ENCODE measurements around the gene CCDC88C. TPM values are rescaled to one million over a fixed set of nuclear protein-coding genes. Genes with fewer than 3 reads are reported as not detected.
"Not testable (repeated sequence)": the region's sequence is repeated elsewhere in the genome, so short reads cannot be mapped to it uniquely, and the experiment has no call there.

Gene CCDC88C
- polyA plus RNA-seq, 2 of the 4 experiments (the other 2 are of a cell fraction): 2.9 to 3.7 TPM

DNA sequence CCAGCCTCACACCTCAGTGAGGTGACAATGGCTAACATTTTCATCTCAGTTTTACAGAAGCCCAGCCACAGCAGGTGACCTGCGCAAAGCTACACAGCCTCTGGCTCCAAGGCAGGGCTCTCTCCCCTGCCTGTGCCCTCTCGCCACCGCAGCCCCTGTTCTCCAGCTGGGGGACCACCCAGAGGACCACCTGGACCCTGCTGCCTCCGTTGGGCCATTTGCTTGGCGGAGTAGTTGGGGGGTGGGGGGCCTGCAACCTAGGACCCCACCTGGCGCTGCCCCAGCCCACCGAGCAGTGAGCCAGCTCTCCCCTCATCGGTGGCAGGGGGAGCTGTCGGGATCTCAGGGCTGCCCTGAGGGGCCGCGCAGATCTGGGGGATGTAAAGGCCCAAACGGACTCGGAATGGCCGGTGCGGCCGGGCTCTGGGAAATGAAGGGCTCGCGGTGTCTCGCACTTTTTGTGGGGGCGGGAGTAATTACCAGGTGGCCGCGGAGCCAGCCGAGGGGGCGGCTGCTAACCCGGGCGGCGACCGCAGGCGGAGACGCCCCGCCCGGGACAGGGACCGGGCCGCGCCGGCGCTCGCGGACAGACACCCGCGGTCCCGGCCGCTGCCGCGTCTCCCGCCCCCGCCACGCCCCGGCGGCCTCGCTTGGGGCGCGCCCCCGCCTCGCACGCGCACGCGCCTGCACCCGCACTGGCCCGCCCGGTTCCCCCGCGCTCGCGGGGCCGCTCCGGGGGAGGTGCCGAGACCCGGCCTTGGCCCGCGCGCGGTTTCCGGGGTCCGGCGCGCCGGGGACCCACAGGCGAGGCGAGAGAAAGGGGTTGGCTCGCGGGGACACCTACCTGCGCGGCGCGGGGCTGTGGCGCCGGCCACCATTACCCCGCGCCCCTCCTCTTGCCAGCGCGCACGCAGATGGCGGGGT is 164.5 kb downstream of the CCDC88C start:
- peak in 1 of 2 experiments; percentile 28 for DNase-seq (ENCODE audit: low read depth in 1 of 2, low spot score in 1 of 2)

DNA sequence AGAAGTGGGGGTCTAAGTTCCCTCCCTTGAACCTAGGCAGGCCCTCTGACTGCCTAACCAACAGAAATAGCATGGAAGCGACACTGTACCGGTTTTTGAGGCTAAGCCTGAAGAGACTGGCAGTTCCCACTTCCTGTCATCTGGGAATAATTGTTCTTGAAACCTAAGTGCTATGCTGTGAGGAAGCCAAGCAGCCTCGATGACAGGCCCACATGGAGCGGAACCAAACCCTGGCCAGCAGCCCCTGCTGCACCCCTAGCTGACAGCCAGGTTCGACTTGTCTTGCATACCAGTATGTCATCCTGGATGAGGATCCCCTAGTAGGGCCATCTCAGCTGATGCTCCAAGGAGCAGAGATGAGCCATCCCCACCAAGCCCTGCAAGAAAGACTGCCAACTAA is 166.7 kb downstream of the CCDC88C start:
- Histone ChIP-seq H3K27ac (no peak overlapping the region), H3K4me3 (no peak overlapping the region), H3K4me2 (no peak overlapping the region), H3K4me1 (peaks cover 16% of the 10 kb centered on the region), H3K9me3 (no peaks in the 10 kb centered on the region)
- DNase-seq (ENCODE audit: low read depth in 1 of 2, low spot score in 1 of 2) (no peak), ATAC-seq (no peak), FAIRE-seq (no peak)
- CTCF ChIA-PET: interaction anchor here (1.0 kb wide), 1 partner anchor 36 kb away, joined by 4 read pairs; no protein-coding TSS in a partner anchor
- WGBS (ENCODE audit: missing lambda C conversion rate): 80% methylated on average over 5 of the region's 5 CpGs
- POLR2A ChIA-PET: no interaction called here
- TF ChIP-seq, protein P1, sequence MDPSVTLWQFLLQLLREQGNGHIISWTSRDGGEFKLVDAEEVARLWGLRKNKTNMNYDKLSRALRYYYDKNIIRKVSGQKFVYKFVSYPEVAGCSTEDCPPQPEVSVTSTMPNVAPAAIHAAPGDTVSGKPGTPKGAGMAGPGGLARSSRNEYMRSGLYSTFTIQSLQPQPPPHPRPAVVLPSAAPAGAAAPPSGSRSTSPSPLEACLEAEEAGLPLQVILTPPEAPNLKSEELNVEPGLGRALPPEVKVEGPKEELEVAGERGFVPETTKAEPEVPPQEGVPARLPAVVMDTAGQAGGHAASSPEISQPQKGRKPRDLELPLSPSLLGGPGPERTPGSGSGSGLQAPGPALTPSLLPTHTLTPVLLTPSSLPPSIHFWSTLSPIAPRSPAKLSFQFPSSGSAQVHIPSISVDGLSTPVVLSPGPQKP (IDR thresholded peaks at IDR 0.05; ENCODE audit: low read depth, low read length): no peak
- TF ChIP-seq JUN (IDR thresholded peaks at IDR 0.05): no peak
- no peak for TF ChIP-seq KDM1A (IDR thresholded peaks at IDR 0.05; ENCODE audit: low read depth)
- no peak for TF ChIP-seq EP300 (IDR thresholded peaks at IDR 0.05)
- no peak for TF ChIP-seq EHMT2 (IDR thresholded peaks at IDR 0.05; ENCODE audit: low read depth)

More for the DNA sequence above, 164.5 kb downstream of the CCDC88C start:
- Histone ChIP-seq H3K27ac (peak overlapping the region; percentile 73 to 89), H3K4me3 (peak overlapping the region; percentile 87), H3K4me2 (peak overlapping the region; percentile 88), H3K9me3 (no peaks in the 10 kb centered on the region), H3K4me1 (peaks cover 16% of the 10 kb centered on the region)
- ATAC-seq (peak; percentile 49 to 65), FAIRE-seq (no peak)
- CTCF ChIA-PET: interaction anchor here (0.9 to 1.7 kb wide), 3 partner anchors 32 to 75 kb away, joined by 3 to 6 read pairs (median 4); no protein-coding TSS in a partner anchor
- WGBS (ENCODE audit: missing lambda C conversion rate): 8% methylated on average over 10 of the region's 95 CpGs
- TF ChIP-seq ZNF302 (CRISPR knock-in tag; IDR thresholded peaks at IDR 0.05) (no peak), POLR2A (IDR thresholded peaks at IDR 0.05; ENCODE audit: low read length) (peak; percentile 8; the same call in 1 of the 2 replicates)
- POLR2A ChIA-PET: no interaction called here

DNA sequence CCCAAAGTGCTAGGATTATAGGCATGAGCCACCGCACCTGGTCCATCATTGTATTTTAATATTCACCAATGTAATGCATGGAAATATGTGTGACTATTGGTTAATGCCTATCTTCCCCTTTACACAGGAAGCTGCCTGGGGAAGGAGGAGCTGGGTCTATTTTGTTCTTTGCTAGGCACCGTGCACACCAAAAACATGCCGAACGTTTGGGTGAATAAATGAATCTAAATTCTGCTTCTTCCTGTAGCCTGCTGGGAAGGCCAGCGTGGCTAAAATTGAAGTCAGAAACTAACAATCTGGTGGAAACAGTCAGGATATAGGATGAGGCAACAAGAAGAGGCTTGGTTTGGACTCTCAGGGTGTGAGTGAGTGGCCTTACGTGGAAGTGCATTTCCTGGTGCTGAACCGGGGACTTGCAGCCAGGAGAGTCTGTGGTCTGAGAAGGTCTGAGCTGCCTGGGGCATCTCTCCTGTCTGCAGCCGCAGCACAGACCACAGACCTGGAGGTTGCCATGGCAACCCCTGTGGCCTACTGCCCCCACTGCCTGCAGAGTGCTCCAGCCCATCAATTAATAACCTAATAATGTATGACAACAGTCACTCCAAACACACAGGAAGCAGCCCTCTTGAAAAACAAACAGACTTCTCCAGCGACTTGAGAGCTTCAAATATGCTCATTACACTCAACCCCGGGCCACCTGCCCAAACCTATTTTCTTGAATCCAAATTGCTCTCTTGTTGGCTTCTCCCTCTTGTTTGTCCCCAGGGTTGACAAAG is 167.6 kb downstream of the CCDC88C start:
- POLR2A ChIA-PET: no interaction called here
- WGBS (ENCODE audit: missing lambda C conversion rate): 54% methylated on average over 10 of the region's 10 CpGs
- Histone ChIP-seq H3K4me2 (peak overlapping the region; percentile 21; the same call in 2 of the 3 replicates), H3K4me3 (no peak overlapping the region), H3K27ac (no peak overlapping the region), H3K4me1 (peaks cover 16% of the 10 kb centered on the region), H3K9me3 (no peaks in the 10 kb centered on the region)
- DNase-seq (ENCODE audit: low read depth in 1 of 2, low spot score in 1 of 2) (peak in 1 of 2 experiments; percentile 36), FAIRE-seq (no peak), ATAC-seq (peak in 1 of 2 experiments; percentile 46; a peak in 3 of 6 replicates)
- CTCF ChIA-PET: interaction anchor here (0.6 to 1.8 kb wide), 3 partner anchors 36 to 661 kb away, joined by 3 to 7 read pairs (median 3); no protein-coding TSS in a partner anchor
- TF ChIP-seq MAZ (IDR thresholded peaks at IDR 0.05; ENCODE audit: borderline replicate concordance, low read depth, low read length): no peak

DNA sequence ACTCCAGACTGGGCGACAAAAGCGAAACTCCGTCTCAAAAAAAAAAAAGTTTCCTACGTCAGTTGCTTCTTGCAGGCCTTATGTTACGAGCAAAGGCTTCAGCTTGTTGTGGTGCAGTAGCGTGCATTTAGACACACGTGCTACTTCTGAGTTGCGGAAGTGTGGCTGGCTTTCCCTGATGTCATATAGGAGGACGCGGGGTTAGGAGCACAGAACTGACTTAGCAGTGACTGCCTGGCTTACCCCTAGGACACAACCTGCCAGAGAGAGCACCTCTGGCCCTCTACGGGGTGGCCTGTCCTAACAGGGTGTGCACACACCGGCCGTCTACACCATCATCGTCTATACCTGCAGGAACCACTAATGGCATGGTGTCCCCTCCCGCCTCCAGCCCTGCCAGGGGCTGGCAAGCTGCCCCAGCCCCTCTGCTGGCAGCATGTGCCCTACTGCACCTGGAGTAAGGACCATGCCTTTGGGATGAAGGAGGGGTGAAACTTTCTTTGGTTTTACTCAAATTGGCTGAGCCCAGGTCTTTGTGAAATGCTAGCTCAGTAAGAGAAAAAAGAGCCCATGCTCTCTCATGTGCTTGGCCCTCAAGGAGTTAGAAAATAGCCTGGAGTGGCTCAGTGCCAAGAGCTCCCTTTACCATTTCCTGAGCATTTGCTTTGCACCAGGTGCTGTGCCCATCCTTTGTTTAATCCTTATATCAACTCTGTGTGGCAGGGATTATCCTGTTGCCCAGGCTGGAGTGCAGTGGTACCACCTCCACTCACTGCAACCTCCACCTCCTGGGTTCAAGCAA is 171.4 kb downstream of the CCDC88C start:
- WGBS (ENCODE audit: missing lambda C conversion rate): 90% methylated on average over 15 of the region's 15 CpGs
- Histone ChIP-seq H3K9me3 (no peaks in the 10 kb centered on the region), H3K4me2 (no peak overlapping the region), H3K4me3 (no peak overlapping the region), H3K4me1 (peaks cover 10% of the 10 kb centered on the region), H3K27ac (no peak overlapping the region)
- ATAC-seq (no peak), DNase-seq (ENCODE audit: low read depth in 1 of 2, low spot score in 1 of 2) (no peak), FAIRE-seq (no peak)
- TF ChIP-seq CHD2 (IDR thresholded peaks at IDR 0.05; ENCODE audit: low read length, partially characterized antibody) (no peak), MAZ (IDR thresholded peaks at IDR 0.05; ENCODE audit: borderline replicate concordance, low read depth, low read length) (no peak), ZC3H11A (IDR thresholded peaks at IDR 0.05) (no peak), JUN (IDR thresholded peaks at IDR 0.05) (no peak), FOSL2 (IDR thresholded peaks at IDR 0.05) (no peak), FOSL2 (CRISPR knock-in tag; IDR thresholded peaks at IDR 0.05) (no peak), EP300 (IDR thresholded peaks at IDR 0.05) (no peak), FOSB (CRISPR knock-in tag; IDR thresholded peaks at IDR 0.05) (no peak), SREBF2 (IDR thresholded peaks at IDR 0.05) (no peak), CBX2 (IDR thresholded peaks at IDR 0.05; ENCODE audit: borderline replicate concordance, low read depth) (no peak), RNF2 (IDR thresholded peaks at IDR 0.05; ENCODE audit: borderline replicate concordance, low read depth) (no peak), RFX5 (IDR thresholded peaks at IDR 0.05) (no peak), BHLHE40 (IDR thresholded peaks at IDR 0.05; ENCODE audit: low read depth, low read length) (no peak)
- TF ChIP-seq, protein P1 (IDR thresholded peaks at IDR 0.05; ENCODE audit: low read depth, low read length): no peak
- TF ChIP-seq, protein P2, sequence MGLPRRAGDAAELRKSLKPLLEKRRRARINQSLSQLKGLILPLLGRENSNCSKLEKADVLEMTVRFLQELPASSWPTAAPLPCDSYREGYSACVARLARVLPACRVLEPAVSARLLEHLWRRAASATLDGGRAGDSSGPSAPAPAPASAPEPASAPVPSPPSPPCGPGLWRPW (IDR thresholded peaks at IDR 0.05): no peak
- POLR2A ChIA-PET: no interaction called here
- CTCF ChIA-PET: no interaction called here

DNA sequence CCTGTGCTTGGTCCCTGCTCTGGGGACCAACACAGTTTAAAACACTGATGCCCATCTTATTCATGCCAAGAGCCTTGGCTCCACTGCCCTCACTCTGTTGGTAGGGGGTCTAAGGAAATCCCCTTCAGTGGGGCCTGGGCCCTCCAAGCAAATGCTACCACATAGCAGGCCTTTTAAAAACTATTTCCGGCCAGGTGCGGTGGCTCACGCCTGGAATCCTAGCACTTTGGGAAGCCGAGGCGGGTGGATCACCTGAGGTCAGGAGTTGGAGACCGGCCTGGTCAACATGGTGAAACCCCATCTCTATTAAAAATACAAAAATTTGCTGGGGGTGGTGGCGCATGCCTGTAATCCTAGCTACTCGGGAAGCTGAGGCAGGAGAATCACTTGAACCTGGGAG is 172.0 kb downstream of the CCDC88C start:
- CTCF ChIA-PET; H3K4me2 ChIP-seq; POLR2A ChIA-PET; ATAC-seq; DNase-seq (ENCODE audit: low read depth in 1 of 2, low spot score in 1 of 2); H3K9me3 ChIP-seq; H3K4me3 ChIP-seq; H3K27ac ChIP-seq; FAIRE-seq; H3K4me1 ChIP-seq: not testable (repeated sequence)
- 97% methylated on average over 8 of the region's 8 CpGs for WGBS (ENCODE audit: missing lambda C conversion rate)

Measured in A549 (cell line).